Right atrium auricular region (tissue), 2 donors: ENCODE measurements around the gene CDK19. TPM values are rescaled to one million over a fixed set of nuclear protein-coding genes. Genes with fewer than 3 reads are reported as not detected.

ENCODE experiments used
- DNase-seq: peaks from one replicate; pipeline ENCODE4 v3.0.0-alpha.2; 2019; ENCODE audit warnings: low spot score
- H3K27ac ChIP-seq, 2 donors: fragments of 200-600 bp; sonication (generic); 1 replicate in 1 of 2; 2 replicates in 1 of 2; pipeline ENCODE4 v1.5.1; 2016 to 2019
- H3K27me3 ChIP-seq, 2 donors: fragments of 200-600 bp; sonication (generic); one replicate each; pipeline versions ENCODE4 v1.5.1 to v1.6.0; 2017 to 2019
- H3K36me3 ChIP-seq: fragments of 200-600 bp; sonication (generic); one replicate; pipeline ENCODE4 v1.5.1; 2016
- H3K4me1 ChIP-seq, 2 donors: fragments of 200-600 bp; sonication (generic); one replicate each; pipeline versions ENCODE4 v1.5.1 to v1.6.0; 2017 to 2019
- H3K4me3 ChIP-seq, 2 donors: fragments of 200-600 bp; sonication (generic); 1 replicate in 1 of 2; 2 replicates in 1 of 2; pipeline ENCODE4 v1.5.1; 2017 to 2019; ENCODE audit warnings: mild to moderate bottlenecking in 1 of 2, moderate library complexity in 1 of 2
- H3K9me3 ChIP-seq, 2 donors: fragments of 200-600 bp; sonication (generic); one replicate each; pipeline ENCODE4 v1.5.1; 2019
- total RNA-seq, 2 donors: library from RNA; depleted of rRNA; stranded (reverse); fragments of >200 nt; gene quantifications; one replicate each; pipeline ENCODE4 v1.1.0, GENCODE V29; 2016
- TF ChIP-seq, protein P1 (sequence below), 2 donors: fragments of 200-600 bp; sonication (generic); IDR thresholded peaks; one replicate each; pipeline ENCODE4 v1.5.1; 2019; ENCODE audit warnings: antibody characterized with exemption in 2 of 2

The CDK19 gene
- total RNA-seq, 2 donors from 2014 or later = 5.7 to 6.3 TPM

DNA sequence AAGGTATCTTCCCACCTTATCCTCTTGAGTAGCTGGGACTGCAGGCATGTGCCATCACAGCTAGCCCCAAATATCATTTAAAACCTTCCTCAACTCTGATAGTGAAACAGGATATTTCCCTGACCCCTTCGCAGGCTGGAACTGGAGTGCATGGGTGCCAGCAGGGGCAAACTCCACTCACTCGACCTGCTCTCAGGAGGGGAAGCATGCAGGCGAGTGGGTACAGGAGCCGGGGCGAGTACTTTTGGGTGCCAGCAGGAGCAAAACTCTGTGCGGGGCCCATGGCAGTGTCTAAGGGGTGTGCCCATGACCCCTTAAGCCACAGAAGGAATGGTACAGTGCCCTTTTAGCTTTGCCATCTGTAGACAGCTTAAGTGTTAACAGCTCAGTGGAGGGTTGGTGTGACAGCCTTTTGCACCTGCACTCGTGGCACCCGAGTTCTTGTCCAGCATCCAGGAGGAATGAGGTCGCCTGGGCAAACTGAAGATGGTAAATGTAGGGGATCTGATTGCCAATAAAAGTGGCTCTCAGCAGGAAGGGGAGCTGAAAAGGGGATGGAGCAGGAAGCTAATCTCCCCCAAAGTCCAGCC, 155.1 kb downstream of the CDK19 start:
- Histone ChIP-seq H3K27me3 (no peaks in the 10 kb centered on the region), H3K36me3 (no peaks in the 10 kb centered on the region), H3K9me3 (no peaks in the 10 kb centered on the region), H3K4me3 (no peak overlapping the region), H3K27ac (no peak overlapping the region), H3K4me1 (no peaks in the 10 kb centered on the region)
- DNase-seq = no peak
- TF ChIP-seq, protein P1, sequence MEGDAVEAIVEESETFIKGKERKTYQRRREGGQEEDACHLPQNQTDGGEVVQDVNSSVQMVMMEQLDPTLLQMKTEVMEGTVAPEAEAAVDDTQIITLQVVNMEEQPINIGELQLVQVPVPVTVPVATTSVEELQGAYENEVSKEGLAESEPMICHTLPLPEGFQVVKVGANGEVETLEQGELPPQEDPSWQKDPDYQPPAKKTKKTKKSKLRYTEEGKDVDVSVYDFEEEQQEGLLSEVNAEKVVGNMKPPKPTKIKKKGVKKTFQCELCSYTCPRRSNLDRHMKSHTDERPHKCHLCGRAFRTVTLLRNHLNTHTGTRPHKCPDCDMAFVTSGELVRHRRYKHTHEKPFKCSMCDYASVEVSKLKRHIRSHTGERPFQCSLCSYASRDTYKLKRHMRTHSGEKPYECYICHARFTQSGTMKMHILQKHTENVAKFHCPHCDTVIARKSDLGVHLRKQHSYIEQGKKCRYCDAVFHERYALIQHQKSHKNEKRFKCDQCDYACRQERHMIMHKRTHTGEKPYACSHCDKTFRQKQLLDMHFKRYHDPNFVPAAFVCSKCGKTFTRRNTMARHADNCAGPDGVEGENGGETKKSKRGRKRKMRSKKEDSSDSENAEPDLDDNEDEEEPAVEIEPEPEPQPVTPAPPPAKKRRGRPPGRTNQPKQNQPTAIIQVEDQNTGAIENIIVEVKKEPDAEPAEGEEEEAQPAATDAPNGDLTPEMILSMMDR (IDR thresholded peaks at IDR 0.05) = no peak

DNA sequence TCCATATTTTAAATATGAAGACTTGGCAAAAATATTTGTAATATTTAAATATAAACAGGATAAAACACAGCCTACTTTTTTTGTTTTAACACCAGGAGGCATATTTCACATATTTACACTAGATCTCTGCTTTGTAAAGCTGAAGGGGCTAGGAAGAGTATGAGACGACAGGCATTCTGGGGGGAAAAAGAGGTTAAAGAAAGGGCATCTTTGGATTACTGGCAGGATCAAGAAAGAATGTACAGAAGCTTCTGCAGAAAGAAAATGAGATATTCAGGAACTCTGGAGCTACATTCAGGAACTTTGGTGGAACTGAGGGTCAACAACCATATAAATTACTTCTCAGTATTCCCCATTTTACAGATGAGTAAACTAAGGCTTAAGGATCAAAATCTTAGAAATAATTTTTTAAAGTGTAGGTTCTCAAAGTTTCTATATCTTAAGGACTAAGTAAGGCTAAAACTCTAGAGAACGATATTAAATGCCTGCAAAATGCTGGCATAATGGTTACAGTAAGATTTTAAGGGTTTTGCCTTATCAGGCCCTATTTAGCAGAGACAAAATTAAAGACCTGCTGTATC, 156.5 kb downstream of the CDK19 start:
- DNase-seq = no peak
- TF ChIP-seq, protein P1 (IDR thresholded peaks at IDR 0.05) = no peak
- H3K4me3 ChIP-seq = no peak overlapping the region
- H3K36me3 ChIP-seq = no peaks in the 10 kb centered on the region
- no peaks in the 10 kb centered on the region for H3K27me3 ChIP-seq
- no peaks in the 10 kb centered on the region for H3K9me3 ChIP-seq
- H3K4me1 ChIP-seq = no peaks in the 10 kb centered on the region
- H3K27ac ChIP-seq = no peak overlapping the region

DNA sequence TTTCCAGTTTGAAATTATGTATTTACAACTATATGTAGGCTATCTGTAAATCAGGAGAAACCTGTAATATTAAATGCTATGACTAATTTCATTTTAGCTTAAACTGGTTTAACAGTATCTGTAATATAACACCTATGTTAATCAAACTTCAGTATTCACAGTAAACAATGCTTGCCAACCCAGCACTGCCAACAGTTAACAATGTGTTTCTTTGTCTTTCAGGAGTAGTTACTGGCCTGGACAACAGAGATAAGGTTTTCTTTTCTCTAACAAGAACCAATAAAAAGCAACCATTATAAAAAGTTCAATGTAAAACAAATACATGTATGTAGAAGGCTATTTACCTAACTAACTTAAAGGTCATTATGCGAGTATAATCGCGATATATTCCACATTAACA, 158.8 kb downstream of the CDK19 start:
- H3K9me3 ChIP-seq = no peaks in the 10 kb centered on the region
- H3K27me3 ChIP-seq = no peaks in the 10 kb centered on the region
- TF ChIP-seq, protein P1 (IDR thresholded peaks at IDR 0.05) = no peak
- no peaks in the 10 kb centered on the region for H3K4me1 ChIP-seq
- DNase-seq = no peak
- no peak overlapping the region for H3K4me3 ChIP-seq
- H3K27ac ChIP-seq = no peak overlapping the region
- H3K36me3 ChIP-seq = no peaks in the 10 kb centered on the region

DNA sequence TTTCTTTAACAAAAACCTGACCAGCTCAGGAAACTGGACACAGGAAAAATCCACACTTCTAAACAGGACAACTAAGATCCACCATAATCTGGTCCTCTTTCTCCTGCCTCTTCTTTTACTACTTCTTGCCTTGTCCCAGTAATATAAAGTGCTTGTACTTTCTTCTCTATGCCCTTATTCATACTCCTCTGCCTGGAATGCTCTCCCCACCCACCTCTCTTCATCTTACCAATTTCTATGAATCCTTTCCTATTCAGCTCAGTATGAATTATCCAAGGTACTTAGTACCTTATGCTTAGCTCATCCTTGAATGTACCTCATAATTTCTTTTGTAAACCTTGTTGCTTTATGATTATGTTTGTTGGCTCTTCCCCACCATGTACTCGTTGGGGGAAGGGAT, 159.4 kb downstream of the CDK19 start:
- no peak overlapping the region for H3K27ac ChIP-seq
- H3K4me3 ChIP-seq = no peak overlapping the region
- no peaks in the 10 kb centered on the region for H3K9me3 ChIP-seq
- TF ChIP-seq, protein P1 (IDR thresholded peaks at IDR 0.05) = no peak
- DNase-seq = no peak
- no peaks in the 10 kb centered on the region for H3K4me1 ChIP-seq
- no peaks in the 10 kb centered on the region for H3K36me3 ChIP-seq
- no peaks in the 10 kb centered on the region for H3K27me3 ChIP-seq

DNA sequence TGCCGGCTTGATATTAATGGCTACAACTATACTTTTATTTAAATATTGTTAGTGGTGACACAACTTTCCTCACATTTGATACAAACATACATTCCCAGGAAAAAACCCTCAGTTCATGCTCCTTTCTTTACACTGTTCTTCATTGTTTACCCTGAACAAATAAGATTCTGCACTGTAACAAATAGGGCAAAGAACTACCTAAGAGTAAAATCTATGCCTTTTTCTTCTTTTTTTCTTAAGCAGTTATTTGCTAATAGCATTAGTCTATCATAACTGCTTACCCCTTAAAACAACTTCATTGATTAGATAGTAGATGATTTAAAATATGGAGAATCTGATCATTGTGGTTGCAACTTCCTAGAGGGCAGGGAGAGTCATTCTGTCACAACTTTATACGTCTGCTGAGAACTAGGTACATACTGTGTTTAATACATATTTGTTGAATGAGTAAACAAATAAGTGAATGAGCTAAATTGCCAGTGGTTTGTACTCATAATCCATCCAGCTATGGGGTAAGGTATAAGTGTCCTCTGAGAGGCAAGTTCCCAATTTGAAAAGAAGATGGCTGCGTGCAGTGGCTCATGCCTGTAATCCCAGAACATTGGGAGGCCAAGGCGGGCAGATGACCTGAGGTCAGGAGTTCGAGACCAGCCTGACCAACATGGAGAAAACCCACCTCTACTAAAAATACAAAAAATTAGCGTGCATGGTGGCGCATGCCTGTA, 161.0 kb downstream of the CDK19 start:
- TF ChIP-seq, protein P1 (IDR thresholded peaks at IDR 0.05) = no peak
- Histone ChIP-seq H3K4me3 (no peak overlapping the region), H3K9me3 (no peaks in the 10 kb centered on the region), H3K4me1 (peaks cover 0 to 4% of the 10 kb centered on the region in 2 donors), H3K36me3 (no peaks in the 10 kb centered on the region), H3K27ac (no peak overlapping the region), H3K27me3 (no peaks in the 10 kb centered on the region)
- no peak for DNase-seq
